ENCODE measurements around the gene OLFML2B.

DNA sequence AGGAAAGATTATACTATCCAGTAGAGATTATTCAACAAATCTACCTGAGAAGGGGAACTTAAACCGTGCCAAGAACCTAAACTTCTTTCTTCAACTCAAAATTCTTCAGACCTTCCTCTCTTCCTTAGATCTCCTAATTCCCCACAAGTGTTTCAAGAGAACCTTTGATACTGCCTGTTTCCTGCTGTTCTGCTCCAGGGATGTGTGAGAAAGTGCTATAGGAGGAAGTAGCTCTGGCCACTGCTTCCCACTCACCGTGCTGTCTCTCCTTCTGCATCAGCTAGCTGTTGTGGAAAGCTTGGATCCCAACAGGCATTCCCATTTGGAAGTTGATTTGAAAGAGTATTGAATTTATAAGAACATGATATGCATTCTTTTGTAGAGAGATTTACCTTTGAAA lies 41.3 kb upstream of the OLFML2B start:
- no peak for TF ChIP-seq CTCF (conservative IDR thresholded peaks at IDR 0.05; ENCODE audit: low read depth, low read length)
- no peak for TF ChIP-seq EZH2 (IDR thresholded peaks at IDR 0.05; ENCODE audit: borderline replicate concordance, low read depth, low read length, poor library complexity, severe bottlenecking)
